SHP77 treated with DMSO at 0.1 percent for 48 hours (cell line): Measurements from ENCODE around the gene HACE1.

Source experiments
- DNase-seq: peaks from one replicate; lab custom pipeline; 2025; lab: John Stamatoyannopoulos, UW

HACE1 gene

GRCh38 chr6:104736545-104736944, 123.2 kb downstream of the HACE1 start:
- no peak for DNase-seq

GRCh38 chr6:104730450-104730849, 129.3 kb downstream of the HACE1 start:
- DNase-seq = no peak

- DNase-seq = no peak
Measured at GRCh38 chr6:104729433-104729832, 130.3 kb downstream of the HACE1 start.

- no peak for DNase-seq
Measured at GRCh38 chr6:104728448-104728847, 131.3 kb downstream of the HACE1 start.

GRCh38 chr6:104718672-104719071, 141.0 kb downstream of the HACE1 start:
- DNase-seq = no peak

GRCh38 chr6:104716858-104717257, 142.9 kb downstream of the HACE1 start:
- DNase-seq = no peak

- no peak for DNase-seq
Measured at GRCh38 chr6:104714796-104715195, 144.9 kb downstream of the HACE1 start.

GRCh38 chr6:104713982-104714381, 145.7 kb downstream of the HACE1 start:
- DNase-seq = no peak

- DNase-seq = peak; percentile 97
Measured at GRCh38 chr6:104711371-104711770, 148.3 kb downstream of the HACE1 start.

- DNase-seq = peak; percentile 72
Measured at GRCh38 chr6:104710543-104711335, 149.0 kb downstream of the HACE1 start.

- DNase-seq = no peak
Measured at GRCh38 chr6:104705916-104706442, 153.7 kb downstream of the HACE1 start.

GRCh38 chr6:104705095-104705707, 154.5 kb downstream of the HACE1 start:
- DNase-seq = no peak

GRCh38 chr6:104704191-104704590, 155.5 kb downstream of the HACE1 start:
- DNase-seq = no peak

GRCh38 chr6:104702126-104702841, 157.4 kb downstream of the HACE1 start:
- no peak for DNase-seq

GRCh38 chr6:104700371-104701185, 159.1 kb downstream of the HACE1 start:
- DNase-seq = no peak

GRCh38 chr6:104699593-104700329, 160.0 kb downstream of the HACE1 start:
- DNase-seq = no peak

- DNase-seq = no peak
Measured at GRCh38 chr6:104698979-104699378, 160.7 kb downstream of the HACE1 start.

- DNase-seq = no peak
Measured at GRCh38 chr6:104692008-104692407, 167.7 kb downstream of the HACE1 start.

GRCh38 chr6:104689551-104690205, 170.0 kb downstream of the HACE1 start:
- DNase-seq = no peak

GRCh38 chr6:104688283-104688969, 171.3 kb downstream of the HACE1 start:
- no peak for DNase-seq
